Globus pallidus (tissue), 1 donor: ENCODE data around the gene TRERF1.

Experiments
- DNase-seq: peaks from one replicate; pipeline ENCODE4 v3.0.0-alpha.2; 2015; ENCODE audit warnings: low spot score

The TRERF1 gene

GRCh38 chr6:42304053-42304712 lies 147.5 kb downstream of the TRERF1 start:
- DNase-seq = no peak

- DNase-seq = no peak
These were observed 149.3 kb downstream of the TRERF1 start for GRCh38 chr6:42302411-42302810.

- DNase-seq = no peak
These were observed 149.7 kb downstream of the TRERF1 start for GRCh38 chr6:42301986-42302385.

- DNase-seq = no peak
These were observed 151.0 kb downstream of the TRERF1 start for GRCh38 chr6:42300701-42301100.

- no peak for DNase-seq
These were observed 151.5 kb downstream of the TRERF1 start for GRCh38 chr6:42300185-42300584.

GRCh38 chr6:42297661-42298060 lies 154.1 kb downstream of the TRERF1 start:
- DNase-seq = no peak

GRCh38 chr6:42296614-42297013 lies 155.1 kb downstream of the TRERF1 start:
- no peak for DNase-seq

GRCh38 chr6:42295677-42296076 lies 156.0 kb downstream of the TRERF1 start:
- DNase-seq = no peak

GRCh38 chr6:42295181-42295580 lies 156.5 kb downstream of the TRERF1 start:
- no peak for DNase-seq

- no peak for DNase-seq
These were observed 157.0 kb downstream of the TRERF1 start for GRCh38 chr6:42294759-42295158.

- DNase-seq = no peak
These were observed 158.2 kb downstream of the TRERF1 start for GRCh38 chr6:42293386-42293977.

- no peak for DNase-seq
These were observed 159.6 kb downstream of the TRERF1 start for GRCh38 chr6:42292004-42292740.

GRCh38 chr6:42287756-42288155 lies 164.0 kb downstream of the TRERF1 start:
- no peak for DNase-seq

- DNase-seq = no peak
These were observed 170.2 kb downstream of the TRERF1 start for GRCh38 chr6:42281570-42281969.

- no peak for DNase-seq
These were observed 170.7 kb downstream of the TRERF1 start for GRCh38 chr6:42280966-42281533.

GRCh38 chr6:42279966-42280629 lies 171.6 kb downstream of the TRERF1 start:
- DNase-seq = no peak

GRCh38 chr6:42279144-42279781 lies 172.5 kb downstream of the TRERF1 start:
- DNase-seq = no peak

- no peak for DNase-seq
These were observed 173.4 kb downstream of the TRERF1 start for GRCh38 chr6:42278131-42278853.

GRCh38 chr6:42276034-42276890 lies 175.5 kb downstream of the TRERF1 start:
- DNase-seq = peak; percentile 11

- DNase-seq = no peak
These were observed 176.2 kb downstream of the TRERF1 start for GRCh38 chr6:42275376-42276033.
